ENCODE results near the gene MAST3. TPM values are rescaled to one million over a fixed set of nuclear protein-coding genes. Genes with fewer than 3 reads are reported as not detected.

Gene MAST3
- total RNA-seq, 1 donor from 2014 or later: 16.6 TPM

- Mint-ChIP-seq H3K36me3 (ENCODE audit: unreplicated experiment) (no peaks in the 10 kb centered on the region), H3K4me1 (ENCODE audit: low read depth, unreplicated experiment) (peaks cover 9% of the 10 kb centered on the region), H3K4me3 (ENCODE audit: unreplicated experiment) (no peak overlapping the region), H3K27ac (ENCODE audit: unreplicated experiment) (no peak overlapping the region), H3K27me3 (ENCODE audit: unreplicated experiment) (peaks cover 7% of the 10 kb centered on the region), H3K9me3 (ENCODE audit: unreplicated experiment) (peaks cover 8% of the 10 kb centered on the region)
- no peak for DNase-seq
- TF ChIP-seq CTCF (IDR thresholded peaks at IDR 0.05; ENCODE audit: partially characterized antibody, unreplicated experiment): no peak
Measured at GRCh38 chr19:18196511-18196845, 98.9 kb downstream of the MAST3 start.

- Mint-ChIP-seq H3K4me3 (ENCODE audit: unreplicated experiment) (no peak overlapping the region), H3K4me1 (ENCODE audit: low read depth, unreplicated experiment) (peaks cover 3% of the 10 kb centered on the region), H3K27me3 (ENCODE audit: unreplicated experiment) (peaks cover 7% of the 10 kb centered on the region), H3K27ac (ENCODE audit: unreplicated experiment) (no peak overlapping the region), H3K9me3 (ENCODE audit: unreplicated experiment) (peaks cover 7% of the 10 kb centered on the region), H3K36me3 (ENCODE audit: unreplicated experiment) (no peaks in the 10 kb centered on the region)
- no peak for DNase-seq
- TF ChIP-seq CTCF (IDR thresholded peaks at IDR 0.05; ENCODE audit: partially characterized antibody, unreplicated experiment): no peak
Measured at GRCh38 chr19:18197306-18197705, 99.7 kb downstream of the MAST3 start.

- Mint-ChIP-seq H3K36me3 (ENCODE audit: unreplicated experiment) (no peaks in the 10 kb centered on the region), H3K27ac (ENCODE audit: unreplicated experiment) (no peak overlapping the region), H3K9me3 (ENCODE audit: unreplicated experiment) (peaks cover 2% of the 10 kb centered on the region), H3K4me1 (ENCODE audit: low read depth, unreplicated experiment) (peaks cover 3% of the 10 kb centered on the region), H3K27me3 (ENCODE audit: unreplicated experiment) (peaks cover 2% of the 10 kb centered on the region), H3K4me3 (ENCODE audit: unreplicated experiment) (no peak overlapping the region)
- no peak for TF ChIP-seq CTCF (IDR thresholded peaks at IDR 0.05; ENCODE audit: partially characterized antibody, unreplicated experiment)
- DNase-seq: no peak
Measured at GRCh38 chr19:18197941-18198340, 100.4 kb downstream of the MAST3 start.

- H3K9me3 Mint-ChIP-seq (ENCODE audit: unreplicated experiment): peaks cover 1% of the 10 kb centered on the region
- H3K27me3 Mint-ChIP-seq (ENCODE audit: unreplicated experiment): peaks cover 2% of the 10 kb centered on the region
- H3K36me3 Mint-ChIP-seq (ENCODE audit: unreplicated experiment): no peaks in the 10 kb centered on the region
- DNase-seq: no peak
- H3K4me1 Mint-ChIP-seq (ENCODE audit: low read depth, unreplicated experiment): peaks cover 6% of the 10 kb centered on the region
- H3K27ac Mint-ChIP-seq (ENCODE audit: unreplicated experiment): no peak overlapping the region
- no peak for TF ChIP-seq CTCF (IDR thresholded peaks at IDR 0.05; ENCODE audit: partially characterized antibody, unreplicated experiment)
- H3K4me3 Mint-ChIP-seq (ENCODE audit: unreplicated experiment): no peak overlapping the region
Measured at GRCh38 chr19:18198374-18198773, 100.8 kb downstream of the MAST3 start.

Other genes starting within 250 kb of the MAST3 start
- 1.3 TPM for gene JAK3, start 249.8 kb upstream of the MAST3 start, total RNA-seq (ENCODE audit: unreplicated experiment)
- 1,135 TPM for gene RPL18A, start 237.9 kb upstream of the MAST3 start, total RNA-seq (ENCODE audit: unreplicated experiment)
- gene SLC5A5, start 225.8 kb upstream of the MAST3 start, total RNA-seq (ENCODE audit: unreplicated experiment): 4.3 TPM
- 87.9 TPM for gene CCDC124, start 164.8 kb upstream of the MAST3 start, total RNA-seq (ENCODE audit: unreplicated experiment)
- gene KCNN1, start 130.7 kb upstream of the MAST3 start, total RNA-seq (ENCODE audit: unreplicated experiment): 91.1 TPM
- gene ARRDC2, start 89.6 kb upstream of the MAST3 start, total RNA-seq (ENCODE audit: unreplicated experiment): 4.0 TPM
- not detected for gene IL12RB1, start 10.8 kb upstream of the MAST3 start, total RNA-seq (ENCODE audit: unreplicated experiment)
- gene PIK3R2, start 55.4 kb downstream of the MAST3 start, total RNA-seq (ENCODE audit: unreplicated experiment): 36.4 TPM
- 0.76 TPM for gene IFI30, start 76.0 kb downstream of the MAST3 start, total RNA-seq (ENCODE audit: unreplicated experiment)
- gene MPV17L2, start 95.4 kb downstream of the MAST3 start, total RNA-seq (ENCODE audit: unreplicated experiment): 17.9 TPM
- 77.4 TPM for gene RAB3A, start 106.3 kb downstream of the MAST3 start, total RNA-seq (ENCODE audit: unreplicated experiment)
- 69.8 TPM for gene PDE4C, start 128.7 kb downstream of the MAST3 start, total RNA-seq (ENCODE audit: unreplicated experiment)
- 23.6 TPM for gene IQCN, start 176.7 kb downstream of the MAST3 start, total RNA-seq (ENCODE audit: unreplicated experiment)
- gene JUND, start 183.8 kb downstream of the MAST3 start, total RNA-seq (ENCODE audit: unreplicated experiment): 341 TPM
- 137 TPM for gene LSM4, start 225.3 kb downstream of the MAST3 start, total RNA-seq (ENCODE audit: unreplicated experiment)
- gene PGPEP1, start 242.8 kb downstream of the MAST3 start, total RNA-seq (ENCODE audit: unreplicated experiment): 25.6 TPM

Data from glutamatergic neuron (in vitro differentiated cells).